Lower lobe of right lung (tissue), 2 donors: ENCODE results near the gene OR8G5. TPM values are rescaled to one million over a fixed set of nuclear protein-coding genes. Genes with fewer than 3 reads are reported as not detected.
"Not testable (repeated sequence)": the region's sequence is repeated elsewhere in the genome, so short reads cannot be mapped to it uniquely, and the experiment has no call there.

ENCODE experiments used
- ATAC-seq, 2 donors: fragments of 200-7000 bp; cut with Tn5 transposase; one replicate each; pipeline ENCODE4 v1.9.1; 2020 to 2022; ENCODE audit warnings: mild to moderate bottlenecking in 2 of 2, moderate library complexity in 2 of 2
- DNase-seq: peaks from one replicate; pipeline ENCODE4 v3.0.0-alpha.2; 2020
- H3K27ac ChIP-seq: fragments of 200-600 bp; one replicate; pipeline ENCODE4 v1.8.0; 2022
- H3K27me3 ChIP-seq: fragments of 200-600 bp; one replicate; pipeline ENCODE4 v1.8.0; 2022; ENCODE audit warnings: low read depth
- H3K36me3 ChIP-seq: fragments of 200-600 bp; one replicate; pipeline ENCODE4 v1.8.0; 2022; ENCODE audit warnings: mild to moderate bottlenecking
- H3K4me1 ChIP-seq: fragments of 200-600 bp; one replicate; pipeline ENCODE4 v1.8.0; 2022
- H3K4me3 ChIP-seq: fragments of 200-600 bp; one replicate; pipeline ENCODE4 v1.8.0; 2022; ENCODE audit warnings: mild to moderate bottlenecking
- H3K9me3 ChIP-seq: fragments of 200-600 bp; one replicate; pipeline ENCODE4 v1.8.0; 2022
- intact Hi-C: fragments of 100-400 bp; cut with DNase I; formaldehyde crosslinking; loops from one replicate; pipeline ENCODE4 v1.11.0; 2022
- total RNA-seq: library from RNA; stranded (reverse); fragmentation: NEBNext Ultra II Directional; extraction: Animal tissue kit (Norgen Biotek cat#: 25700); gene quantifications from one replicate; pipeline ENCODE4 v1.2.1, GENCODE V29; 2021
- TF ChIP-seq, protein P1 (sequence below): fragments of 200-600 bp; IDR thresholded peaks from one replicate; pipeline ENCODE4 v1.8.0; 2022; ENCODE audit warnings: antibody characterized with exemption, mild to moderate bottlenecking
- donor health status: DM: no; HTN: yes; CAD: no; lungs with severe emphysema.

OR8G5 gene
- total RNA-seq, 1 donor from 2014 or later, result 0.35 TPM

DNA sequence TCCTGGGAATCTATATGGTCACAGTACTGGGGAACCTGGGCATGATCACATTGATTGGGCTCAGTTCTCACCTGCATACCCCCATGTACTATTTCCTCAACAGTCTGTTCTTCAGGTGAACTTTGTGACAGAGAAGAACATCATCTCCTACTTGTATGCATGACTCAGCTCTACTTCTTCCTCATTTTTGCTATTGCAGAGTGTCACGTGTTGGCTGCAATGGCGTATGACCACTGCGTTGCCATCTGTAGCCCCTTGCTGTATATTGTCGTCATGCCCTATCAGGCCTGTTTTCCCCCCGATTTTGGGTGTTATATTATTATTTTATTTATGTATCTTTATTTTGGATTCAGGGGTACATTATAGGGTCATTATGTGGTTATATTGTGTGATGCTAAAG, 17.7 kb upstream of the OR8G5 start:
- no peak for ATAC-seq
- Histone ChIP-seq H3K36me3 (no peaks in the 10 kb centered on the region), H3K4me3 (no peak overlapping the region), H3K27me3 (no peaks in the 10 kb centered on the region), H3K27ac (no peak overlapping the region), H3K4me1 (no peaks in the 10 kb centered on the region), H3K9me3 (no peaks in the 10 kb centered on the region)
- intact Hi-C loops, result no loop called here
- no peak for DNase-seq
- TF ChIP-seq, protein P1, sequence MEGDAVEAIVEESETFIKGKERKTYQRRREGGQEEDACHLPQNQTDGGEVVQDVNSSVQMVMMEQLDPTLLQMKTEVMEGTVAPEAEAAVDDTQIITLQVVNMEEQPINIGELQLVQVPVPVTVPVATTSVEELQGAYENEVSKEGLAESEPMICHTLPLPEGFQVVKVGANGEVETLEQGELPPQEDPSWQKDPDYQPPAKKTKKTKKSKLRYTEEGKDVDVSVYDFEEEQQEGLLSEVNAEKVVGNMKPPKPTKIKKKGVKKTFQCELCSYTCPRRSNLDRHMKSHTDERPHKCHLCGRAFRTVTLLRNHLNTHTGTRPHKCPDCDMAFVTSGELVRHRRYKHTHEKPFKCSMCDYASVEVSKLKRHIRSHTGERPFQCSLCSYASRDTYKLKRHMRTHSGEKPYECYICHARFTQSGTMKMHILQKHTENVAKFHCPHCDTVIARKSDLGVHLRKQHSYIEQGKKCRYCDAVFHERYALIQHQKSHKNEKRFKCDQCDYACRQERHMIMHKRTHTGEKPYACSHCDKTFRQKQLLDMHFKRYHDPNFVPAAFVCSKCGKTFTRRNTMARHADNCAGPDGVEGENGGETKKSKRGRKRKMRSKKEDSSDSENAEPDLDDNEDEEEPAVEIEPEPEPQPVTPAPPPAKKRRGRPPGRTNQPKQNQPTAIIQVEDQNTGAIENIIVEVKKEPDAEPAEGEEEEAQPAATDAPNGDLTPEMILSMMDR, result no peak

DNA sequence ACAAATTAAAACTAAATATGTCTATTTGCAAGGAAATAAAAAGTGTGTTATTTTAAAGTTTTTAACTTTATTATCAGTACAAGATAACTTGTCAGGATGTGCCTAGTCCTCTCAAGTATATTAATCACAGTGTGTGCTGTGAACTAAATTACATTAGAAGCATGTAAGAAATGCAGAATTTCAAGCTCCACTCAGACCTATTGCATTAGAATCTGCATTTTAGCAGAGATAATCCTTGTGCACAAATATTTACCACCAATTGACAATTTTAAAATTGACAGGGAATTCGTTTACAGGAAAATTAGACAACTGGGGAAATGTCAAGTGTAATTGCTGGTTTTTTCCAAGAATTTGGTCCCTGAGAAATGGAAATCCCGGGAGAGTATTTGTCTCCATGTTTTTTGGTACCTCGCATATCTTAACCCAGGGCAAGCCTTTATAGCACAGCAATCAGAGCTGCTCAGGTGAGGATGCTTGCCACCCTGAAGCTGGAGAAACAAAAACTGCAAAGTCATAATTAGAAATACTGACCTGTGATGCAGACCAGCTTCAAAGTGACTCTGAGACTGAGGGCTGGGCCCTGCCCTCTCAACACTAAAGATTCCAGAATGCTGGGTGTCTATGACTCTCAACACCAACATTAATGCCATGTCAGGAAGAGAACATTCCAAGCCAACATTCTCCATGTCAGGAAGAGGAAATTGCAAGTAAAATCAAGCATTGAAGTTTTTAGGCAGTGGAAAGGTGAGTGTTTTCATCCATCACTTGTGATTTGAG, 15.4 kb upstream of the OR8G5 start, which contains the start of gene OR8G1:
TSS of gene OR8G1 (plus strand) at position 475 of the 777 bp plus-strand sequence. CDS start 8,581 bp downstream, outside the sequence.
- no peak for DNase-seq
- H3K4me3 ChIP-seq, result no peak within 1 kb of the TSS
- intact Hi-C loops, result no loop called here
- no peak for ATAC-seq
- no peaks in the 10 kb centered on the region for H3K4me1 ChIP-seq
- no peaks in the 10 kb centered on the region for H3K27me3 ChIP-seq
- no peaks in the 10 kb centered on the region for H3K9me3 ChIP-seq
- TF ChIP-seq, protein P1, result no peak
- H3K27ac ChIP-seq, result no peak within 1 kb of the TSS
- no peaks in the 10 kb centered on the region for H3K36me3 ChIP-seq

DNA sequence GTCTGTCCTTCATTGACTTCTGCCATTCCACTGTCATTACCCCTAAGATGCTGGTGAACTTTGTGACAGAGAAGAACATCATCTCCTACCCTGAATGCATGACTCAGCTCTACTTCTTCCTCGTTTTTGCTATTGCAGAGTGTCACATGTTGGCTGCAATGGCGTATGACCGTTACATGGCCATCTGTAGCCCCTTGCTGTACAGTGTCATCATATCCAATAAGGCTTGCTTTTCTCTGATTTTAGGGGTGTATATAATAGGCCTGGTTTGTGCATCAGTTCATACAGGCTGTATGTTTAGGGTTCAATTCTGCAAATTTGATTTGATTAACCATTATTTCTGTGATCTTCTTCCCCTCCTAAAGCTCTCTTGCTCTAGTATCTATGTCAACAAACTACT, 6.3 kb upstream of the OR8G5 start:
- H3K36me3 ChIP-seq, H3K27ac ChIP-seq, intact Hi-C loops, ATAC-seq, H3K9me3 ChIP-seq, DNase-seq, H3K27me3 ChIP-seq, H3K4me1 ChIP-seq, H3K4me3 ChIP-seq: not testable (repeated sequence)

DNA sequence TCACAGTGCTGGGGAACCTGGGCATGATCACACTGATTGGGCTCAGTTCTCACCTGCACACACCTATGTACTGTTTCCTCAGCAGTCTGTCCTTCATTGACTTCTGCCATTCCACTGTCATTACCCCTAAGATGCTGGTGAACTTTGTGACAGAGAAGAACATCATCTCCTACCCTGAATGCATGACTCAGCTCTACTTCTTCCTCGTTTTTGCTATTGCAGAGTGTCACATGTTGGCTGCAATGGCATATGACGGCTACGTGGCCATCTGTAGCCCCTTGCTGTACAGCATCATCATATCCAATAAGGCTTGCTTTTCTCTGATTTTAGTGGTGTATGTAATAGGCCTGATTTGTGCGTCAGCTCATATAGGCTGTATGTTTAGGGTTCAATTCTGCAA, 8.9 kb downstream of the OR8G5 start:
- H3K4me3 ChIP-seq, H3K4me1 ChIP-seq, H3K27me3 ChIP-seq, H3K9me3 ChIP-seq, H3K27ac ChIP-seq, intact Hi-C loops, DNase-seq, H3K36me3 ChIP-seq: not testable (repeated sequence)
- ATAC-seq, result peak in 1 of 2 donors; percentile 35

DNA sequence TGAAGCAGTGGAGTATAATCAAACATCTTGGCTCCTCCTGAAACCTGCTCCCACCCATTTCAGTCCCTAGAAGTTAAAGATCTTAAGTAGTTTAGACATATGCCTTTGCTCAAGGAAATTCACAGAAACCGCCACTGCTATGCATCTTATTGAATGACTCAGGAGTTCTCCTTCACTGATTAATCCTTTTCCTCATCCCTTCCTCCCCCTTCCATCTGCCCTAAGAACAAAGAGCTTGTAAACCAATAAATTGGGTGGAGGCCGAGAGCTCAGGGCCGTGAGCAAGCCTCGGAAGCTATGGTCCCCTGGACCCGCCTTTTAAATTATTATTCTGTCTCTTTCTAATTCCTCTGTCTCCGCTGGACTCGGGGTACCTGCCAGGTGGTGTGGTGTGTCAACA, 14.7 kb downstream of the OR8G5 start:
- H3K27ac ChIP-seq, H3K36me3 ChIP-seq, intact Hi-C loops, ATAC-seq, H3K9me3 ChIP-seq, H3K4me3 ChIP-seq, H3K4me1 ChIP-seq, H3K27me3 ChIP-seq, DNase-seq: not testable (repeated sequence)

DNA sequence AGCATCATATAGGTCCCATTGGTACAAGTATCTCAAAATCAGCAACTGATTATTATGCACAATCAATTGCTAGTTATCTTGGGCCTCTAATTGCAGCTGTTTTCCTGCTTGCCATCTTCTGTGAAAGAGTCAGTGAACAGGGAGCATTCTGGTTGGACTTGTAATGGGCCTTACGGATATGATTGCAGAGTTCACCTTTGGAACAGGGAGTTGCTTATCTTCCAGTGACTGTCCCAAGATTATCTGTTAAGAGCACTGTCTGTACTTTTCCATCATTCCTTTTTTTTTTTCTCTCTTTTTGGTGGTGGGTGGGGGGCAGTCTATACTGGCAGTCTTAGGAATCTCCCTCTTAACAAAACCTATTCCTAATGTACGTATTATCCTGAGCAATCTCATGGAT, 17.8 kb downstream of the OR8G5 start:
- H3K27ac ChIP-seq, result no peak overlapping the region
- no peaks in the 10 kb centered on the region for H3K4me1 ChIP-seq
- TF ChIP-seq, protein P1, result no peak
- no peaks in the 10 kb centered on the region for H3K9me3 ChIP-seq
- intact Hi-C loops, result no loop called here
- no peak for DNase-seq
- H3K27me3 ChIP-seq, result no peaks in the 10 kb centered on the region
- H3K4me3 ChIP-seq, result no peak overlapping the region
- no peak for ATAC-seq
- H3K36me3 ChIP-seq, result no peaks in the 10 kb centered on the region

DNA sequence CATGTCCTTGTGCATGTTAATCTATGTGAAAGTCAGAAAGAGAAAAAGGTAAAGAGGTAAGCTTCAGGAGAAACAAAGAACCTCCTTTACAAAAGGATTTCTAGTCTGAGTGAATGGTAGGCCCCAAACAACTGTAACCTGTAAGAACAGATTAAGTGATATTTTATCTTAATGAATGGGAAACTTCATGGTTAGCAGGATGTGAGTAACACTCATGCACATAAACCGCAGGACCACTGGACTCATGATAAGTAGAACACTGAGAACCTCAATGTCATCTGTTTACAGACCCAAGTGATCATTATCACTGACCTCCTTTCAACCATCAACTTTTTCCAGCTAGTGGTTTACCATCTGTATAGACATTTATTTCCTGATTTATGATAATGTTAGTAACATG, 19.9 kb downstream of the OR8G5 start:
- TF ChIP-seq, protein P1, result no peak
- Histone ChIP-seq H3K4me3 (no peak overlapping the region), H3K9me3 (no peaks in the 10 kb centered on the region)

More for the DNA sequence above, 19.9 kb downstream of the OR8G5 start:
- H3K27me3 ChIP-seq, result no peaks in the 10 kb centered on the region
- intact Hi-C loops, result no loop called here
- H3K36me3 ChIP-seq, result no peaks in the 10 kb centered on the region
- DNase-seq, result no peak
- no peak for ATAC-seq
- no peaks in the 10 kb centered on the region for H3K4me1 ChIP-seq
- H3K27ac ChIP-seq, result no peak overlapping the region
